Activated CD4-positive, CD25-positive, alpha-beta regulatory T cell treated with anti-CD3 and anti-CD28 coated beads, Interleukin-2, amount 50 U/mL, for 72 hours (primary cell): ENCODE data around the gene TFPI2.

Source experiments
- DNase-seq: peaks from one replicate; pipeline ENCODE4 v3.0.0; 2021

The TFPI2 gene

GRCh38 chr7:93906267-93906666 is 15.7 kb upstream of the TFPI2 start, which contains the start of gene GNGT1:
Gene GNGT1, plus strand, starts transcription at chr7:93906567. Its CDS starts 180 bp downstream, at chr7:93906747.
- no peak for DNase-seq

- no peak for DNase-seq
These were observed 12.3 kb upstream of the TFPI2 start for GRCh38 chr7:93902777-93903423.

- DNase-seq, result no peak
These were observed 7.1 kb upstream of the TFPI2 start for GRCh38 chr7:93897680-93898079.

DNA sequence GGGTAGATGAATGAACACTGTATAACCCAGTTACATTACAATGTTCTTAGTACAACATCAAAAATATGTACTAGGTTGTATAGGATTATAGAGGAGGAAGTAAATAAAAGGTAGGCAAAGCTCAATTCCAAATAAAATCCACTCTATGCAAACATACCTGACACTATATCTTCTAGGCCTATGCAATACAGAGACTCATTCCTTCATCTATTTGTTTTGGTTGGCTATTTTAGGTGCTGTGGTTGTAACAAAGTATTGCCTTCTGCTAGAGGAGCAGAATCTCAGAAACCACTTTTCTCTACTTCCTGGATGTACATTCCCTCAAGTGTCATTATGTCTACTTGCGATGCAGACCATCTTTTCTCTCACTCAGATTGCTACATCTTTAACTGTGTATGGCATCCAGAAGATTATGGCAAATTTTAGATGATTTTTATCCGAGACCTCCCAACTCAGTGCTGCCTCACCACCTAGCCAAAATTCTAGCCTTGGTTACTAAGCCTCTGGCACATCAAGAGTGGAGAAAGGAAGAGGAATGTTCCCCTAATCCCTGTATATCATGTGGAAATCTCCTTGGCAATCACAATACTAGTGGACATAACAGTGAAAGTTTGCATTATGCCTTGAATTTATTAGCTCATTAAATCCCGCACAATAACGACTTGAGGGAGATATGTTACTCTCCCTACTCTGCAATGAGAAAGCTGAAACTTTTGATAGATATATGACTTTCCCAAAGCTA is 5.5 kb upstream of the TFPI2 start:
- DNase-seq, result no peak

GRCh38 chr7:93894966-93895640 is 4.5 kb upstream of the TFPI2 start:
- no peak for DNase-seq

GRCh38 chr7:93894426-93894825 is 3.9 kb upstream of the TFPI2 start:
- DNase-seq, result no peak

- DNase-seq, result no peak
These were observed 501 bp downstream of the TFPI2 start for GRCh38 chr7:93890041-93890463.

GRCh38 chr7:93889261-93889660 is 1.3 kb downstream of the TFPI2 start:
- DNase-seq, result no peak

- no peak for DNase-seq
These were observed 6.0 kb downstream of the TFPI2 start for GRCh38 chr7:93884541-93884940.

- DNase-seq, result no peak
These were observed 6.6 kb downstream of the TFPI2 start for GRCh38 chr7:93883917-93884345.

GRCh38 chr7:93883078-93883916 is 7.3 kb downstream of the TFPI2 start:
- DNase-seq, result no peak

GRCh38 chr7:93882468-93882867 is 8.1 kb downstream of the TFPI2 start:
- DNase-seq, result no peak

- no peak for DNase-seq
These were observed 11.2 kb downstream of the TFPI2 start for GRCh38 chr7:93879356-93879755.

DNA sequence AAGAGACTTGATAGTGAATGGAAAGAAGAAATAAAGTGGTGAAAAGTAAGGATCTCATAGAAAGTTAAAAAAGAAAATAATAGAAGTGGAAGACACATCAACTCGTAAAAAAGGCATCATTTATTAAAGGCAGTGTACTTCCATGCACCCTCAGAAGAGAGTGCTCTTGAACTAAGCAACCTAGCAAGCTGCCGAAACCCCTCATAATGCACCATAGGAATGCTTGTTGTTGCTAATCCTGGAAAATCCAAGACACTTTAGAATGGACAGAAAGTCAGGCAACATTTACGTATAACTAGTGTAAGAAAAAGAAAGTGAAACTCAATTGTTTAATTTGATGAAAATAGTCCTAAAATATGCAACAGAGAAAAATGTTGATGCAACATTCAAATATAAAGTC is 12.8 kb downstream of the TFPI2 start:
- DNase-seq, result no peak

GRCh38 chr7:93873998-93874574 is 16.5 kb downstream of the TFPI2 start:
- no peak for DNase-seq

GRCh38 chr7:93866886-93867285 is 23.7 kb downstream of the TFPI2 start:
- DNase-seq, result no peak

DNA sequence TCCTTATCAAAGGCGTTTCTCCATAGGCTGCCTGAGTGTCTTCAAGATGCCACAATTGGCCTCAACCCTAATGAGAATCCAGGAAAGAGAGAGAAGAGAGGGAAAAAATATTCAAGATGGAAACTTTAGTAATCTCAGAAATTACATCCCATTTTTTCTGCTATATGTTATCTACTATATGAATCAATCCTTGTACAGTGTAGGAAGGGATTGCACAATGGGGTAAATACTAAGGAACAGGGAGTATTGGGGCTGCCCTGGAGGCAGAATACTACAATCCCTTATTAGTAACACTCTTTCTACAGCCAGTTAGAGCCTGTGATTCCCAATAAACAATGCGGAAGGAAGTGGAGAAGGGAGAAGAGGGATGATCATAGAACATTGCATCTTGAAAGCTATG is 27.9 kb downstream of the TFPI2 start:
- no peak for DNase-seq

GRCh38 chr7:93861325-93861949 is 29.1 kb downstream of the TFPI2 start:
- no peak for DNase-seq

DNA sequence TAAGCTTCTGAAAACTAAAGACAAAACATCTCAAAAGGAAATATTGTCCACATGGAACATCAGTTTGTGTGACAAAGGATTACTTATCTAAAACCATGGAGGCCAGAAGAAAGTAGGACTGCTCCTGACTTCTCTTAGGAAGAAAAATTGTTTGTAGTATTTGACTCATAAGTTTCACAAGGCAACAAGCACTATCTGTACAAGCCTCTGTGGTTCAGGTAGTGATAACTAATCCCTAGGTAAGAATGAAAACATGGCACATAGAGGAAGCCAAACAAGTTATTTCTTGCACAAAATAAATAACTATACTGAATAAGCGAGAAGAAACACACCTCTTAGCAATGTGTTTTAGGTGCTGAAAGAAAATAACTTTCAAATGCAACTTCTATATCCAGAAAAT is 30.3 kb downstream of the TFPI2 start:
- no peak for DNase-seq

DNA sequence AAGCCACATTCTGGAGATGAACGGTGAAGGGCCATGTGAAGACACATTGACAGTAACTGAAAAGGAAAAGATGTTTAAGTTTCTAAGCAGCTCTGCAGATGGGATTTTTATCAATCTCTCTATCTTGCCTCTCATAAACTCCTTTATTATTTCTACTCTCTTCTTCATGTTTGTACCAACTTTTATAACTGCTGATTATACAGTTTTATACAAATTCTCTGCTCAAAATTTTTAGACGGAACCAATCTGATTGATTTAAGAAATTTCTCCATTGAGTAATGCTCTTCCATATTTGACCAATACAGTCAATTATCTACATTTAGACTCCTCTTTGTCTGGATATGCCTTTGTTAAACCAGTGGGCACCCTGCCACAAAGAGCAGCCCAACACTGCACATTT is 31.7 kb downstream of the TFPI2 start:
- DNase-seq, result no peak

- DNase-seq, result no peak
These were observed 34.2 kb downstream of the TFPI2 start for GRCh38 chr7:93856323-93856722.

- DNase-seq, result no peak
These were observed 34.8 kb downstream of the TFPI2 start for GRCh38 chr7:93855797-93856196.
